Activated T-cell treated with anti-CD3 and anti-CD28 coated beads, Interleukin-2, amount 50 U/mL, for 4 hours (primary cell): ENCODE data around the gene ARPIN. TPM values are rescaled to one million over a fixed set of nuclear protein-coding genes. Genes with fewer than 3 reads are reported as not detected.
A peak's percentile ranks its signal among the peaks of the same experiment; 100 is the strongest.

Source experiments
- ATAC-seq, 2 donors: fragments of 200-7000 bp; cut with Tn5 transposase; one replicate each; pipeline ENCODE4 v1.10.0; 2021
- DNase-seq: peaks from one replicate; pipeline ENCODE4 v3.0.0-alpha.2; 2020
- H3K27me3 Mint-ChIP-seq: one replicate; pipeline ENCODE4 v1.8.0; 2021; ENCODE audit warnings: low read depth, mixed read lengths
- H3K36me3 Mint-ChIP-seq: one replicate; pipeline ENCODE4 v1.8.0; 2022; ENCODE audit warnings: mixed read lengths; ENCODE audit not compliant: insufficient read depth
- H3K4me1 Mint-ChIP-seq: one replicate; pipeline ENCODE4 v1.8.0; 2021; ENCODE audit warnings: low read depth, mixed read lengths
- H3K4me3 Mint-ChIP-seq: one replicate; pipeline ENCODE4 v1.8.0; 2021; ENCODE audit warnings: mild to moderate bottlenecking, moderate library complexity, mixed read lengths
- H3K9me3 Mint-ChIP-seq: one replicate; pipeline ENCODE4 v1.8.0; 2021; ENCODE audit warnings: mixed read lengths
- total RNA-seq, 3 donors: library from RNA; stranded (reverse); gene quantifications; one replicate each; pipeline ENCODE4 v1.2.1, GENCODE V29; 2021

The ARPIN gene
- total RNA-seq, 3 donors from 2014 or later, result 0.05 to 0.13 TPM; not detected in 1

- DNase-seq, result no peak
- no peak overlapping the region for H3K4me3 Mint-ChIP-seq
- no peaks in the 10 kb centered on the region for H3K36me3 Mint-ChIP-seq
- H3K9me3 Mint-ChIP-seq, result no peaks in the 10 kb centered on the region
- no peak for ATAC-seq
- H3K27me3 Mint-ChIP-seq, result peaks cover under 1% of the 10 kb centered on the region
- H3K4me1 Mint-ChIP-seq, result peaks cover 14% of the 10 kb centered on the region
These were observed 20.1 kb upstream of the ARPIN start for GRCh38 chr15:89932880-89933279.

GRCh38 chr15:89928421-89928820 is 15.7 kb upstream of the ARPIN start:
- Mint-ChIP-seq H3K4me3 (no peak overlapping the region), H3K9me3 (no peaks in the 10 kb centered on the region), H3K27me3 (peaks cover 3% of the 10 kb centered on the region), H3K4me1 (no peaks in the 10 kb centered on the region), H3K36me3 (no peaks in the 10 kb centered on the region)
- ATAC-seq (no peak), DNase-seq (no peak)

DNA sequence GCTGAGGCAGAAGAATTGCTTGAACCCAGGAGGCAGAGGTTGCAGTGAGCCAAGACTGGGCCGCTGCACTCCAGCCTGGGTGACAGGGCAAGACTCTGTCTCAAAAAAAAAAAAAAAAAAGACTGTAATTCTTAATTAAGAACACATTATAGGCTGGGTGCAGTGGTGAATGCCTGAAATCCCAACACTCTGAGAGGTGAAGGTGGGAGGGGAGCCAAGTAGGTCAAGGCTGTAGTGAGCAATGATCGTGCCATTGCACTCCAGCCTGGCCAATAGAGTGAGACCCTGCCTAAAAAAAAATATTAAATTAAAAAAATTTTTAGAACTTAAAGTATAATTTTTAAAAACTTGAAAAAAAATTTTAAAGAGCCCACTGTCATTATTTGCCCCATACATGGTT is 13.4 kb upstream of the ARPIN start:
- DNase-seq, result no peak
- Mint-ChIP-seq H3K4me1 (no peaks in the 10 kb centered on the region), H3K36me3 (no peaks in the 10 kb centered on the region), H3K27me3 (peaks cover 3% of the 10 kb centered on the region), H3K4me3 (no peak overlapping the region), H3K9me3 (no peaks in the 10 kb centered on the region)
- ATAC-seq, result no peak

GRCh38 chr15:89917442-89918101 is 4.8 kb upstream of the ARPIN start:
- Mint-ChIP-seq H3K9me3 (no peaks in the 10 kb centered on the region), H3K27me3 (peaks cover 15% of the 10 kb centered on the region), H3K36me3 (no peaks in the 10 kb centered on the region), H3K4me3 (no peak overlapping the region), H3K4me1 (no peaks in the 10 kb centered on the region)
- no peak for ATAC-seq
- DNase-seq, result no peak

GRCh38 chr15:89916660-89917059 is 3.9 kb upstream of the ARPIN start:
- Mint-ChIP-seq H3K4me3 (no peak overlapping the region), H3K27me3 (peaks cover 21% of the 10 kb centered on the region), H3K9me3 (no peaks in the 10 kb centered on the region), H3K4me1 (no peaks in the 10 kb centered on the region), H3K36me3 (no peaks in the 10 kb centered on the region)
- DNase-seq (no peak), ATAC-seq (no peak)

- no peak for ATAC-seq
- H3K4me1 Mint-ChIP-seq, result no peaks in the 10 kb centered on the region
- H3K36me3 Mint-ChIP-seq, result no peaks in the 10 kb centered on the region
- DNase-seq, result no peak
- peaks cover 23% of the 10 kb centered on the region for H3K27me3 Mint-ChIP-seq
- H3K9me3 Mint-ChIP-seq, result no peaks in the 10 kb centered on the region
- no peak overlapping the region for H3K4me3 Mint-ChIP-seq
These were observed 543 bp downstream of the ARPIN start for GRCh38 chr15:89912145-89912673.

GRCh38 chr15:89910891-89911626 is 1.7 kb downstream of the ARPIN start:
- Mint-ChIP-seq H3K27me3 (peaks cover 21% of the 10 kb centered on the region), H3K4me3 (no peak overlapping the region), H3K36me3 (no peaks in the 10 kb centered on the region), H3K4me1 (no peaks in the 10 kb centered on the region), H3K9me3 (no peaks in the 10 kb centered on the region)
- no peak for ATAC-seq
- DNase-seq, result no peak

GRCh38 chr15:89909611-89910010 is 3.1 kb downstream of the ARPIN start:
- H3K4me1 Mint-ChIP-seq, result no peaks in the 10 kb centered on the region
- no peak for ATAC-seq
- DNase-seq, result no peak
- no peak overlapping the region for H3K4me3 Mint-ChIP-seq
- H3K9me3 Mint-ChIP-seq, result no peaks in the 10 kb centered on the region
- H3K36me3 Mint-ChIP-seq, result no peaks in the 10 kb centered on the region
- H3K27me3 Mint-ChIP-seq, result peaks cover 17% of the 10 kb centered on the region

DNA sequence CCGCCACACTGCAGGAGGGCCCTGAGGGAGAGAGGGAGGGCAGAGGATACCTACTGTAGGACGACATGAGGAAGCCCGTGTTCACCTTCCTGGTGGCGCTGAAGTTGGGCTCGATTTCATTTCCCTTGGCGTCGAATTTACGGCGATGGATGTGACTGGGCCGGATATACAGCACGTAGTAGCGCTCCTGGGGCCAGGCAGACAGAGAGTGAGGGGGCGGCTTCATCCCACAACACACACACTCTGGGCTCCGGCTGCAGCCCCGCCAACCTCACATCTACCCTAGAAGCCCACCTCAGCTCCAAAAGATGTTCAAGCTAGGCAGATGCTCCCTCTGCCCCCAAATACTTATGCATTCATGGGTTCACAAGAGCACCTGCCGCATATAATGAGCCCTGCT is 4.5 kb downstream of the ARPIN start:
- ATAC-seq (no peak), DNase-seq (no peak)
- Mint-ChIP-seq H3K36me3 (no peaks in the 10 kb centered on the region), H3K4me1 (no peaks in the 10 kb centered on the region), H3K9me3 (no peaks in the 10 kb centered on the region), H3K27me3 (peaks cover 12% of the 10 kb centered on the region), H3K4me3 (no peak overlapping the region)

DNA sequence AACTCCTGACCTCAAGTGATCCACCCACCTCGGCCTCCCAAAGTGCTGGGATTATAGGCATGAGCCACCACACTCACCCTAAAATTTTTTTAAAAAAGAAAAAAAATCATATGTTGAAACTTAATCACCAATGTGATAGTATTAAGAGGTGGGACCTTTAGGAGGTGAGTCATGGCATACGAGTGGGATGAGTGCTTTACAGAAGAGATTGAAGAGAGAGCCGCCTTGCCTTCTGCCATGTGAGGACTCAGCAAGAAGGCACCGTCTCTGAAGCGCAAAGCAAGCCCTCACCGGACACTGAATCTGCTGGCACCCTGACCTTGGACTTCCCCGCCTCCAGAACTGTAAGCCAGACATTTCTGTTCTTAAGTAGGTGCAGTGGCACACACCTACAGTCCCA is 5.5 kb downstream of the ARPIN start:
- DNase-seq (no peak), ATAC-seq (peak; percentile 46 to 52)
- Mint-ChIP-seq H3K4me1 (no peaks in the 10 kb centered on the region), H3K36me3 (no peaks in the 10 kb centered on the region), H3K9me3 (no peaks in the 10 kb centered on the region), H3K27me3 (peaks cover 8% of the 10 kb centered on the region), H3K4me3 (no peak overlapping the region)

GRCh38 chr15:89905846-89906378 is 6.8 kb downstream of the ARPIN start:
- DNase-seq, result no peak
- H3K4me3 Mint-ChIP-seq, result no peak overlapping the region
- H3K9me3 Mint-ChIP-seq, result no peaks in the 10 kb centered on the region
- no peaks in the 10 kb centered on the region for H3K4me1 Mint-ChIP-seq
- H3K27me3 Mint-ChIP-seq, result no peaks in the 10 kb centered on the region
- ATAC-seq, result no peak
- no peaks in the 10 kb centered on the region for H3K36me3 Mint-ChIP-seq

DNA sequence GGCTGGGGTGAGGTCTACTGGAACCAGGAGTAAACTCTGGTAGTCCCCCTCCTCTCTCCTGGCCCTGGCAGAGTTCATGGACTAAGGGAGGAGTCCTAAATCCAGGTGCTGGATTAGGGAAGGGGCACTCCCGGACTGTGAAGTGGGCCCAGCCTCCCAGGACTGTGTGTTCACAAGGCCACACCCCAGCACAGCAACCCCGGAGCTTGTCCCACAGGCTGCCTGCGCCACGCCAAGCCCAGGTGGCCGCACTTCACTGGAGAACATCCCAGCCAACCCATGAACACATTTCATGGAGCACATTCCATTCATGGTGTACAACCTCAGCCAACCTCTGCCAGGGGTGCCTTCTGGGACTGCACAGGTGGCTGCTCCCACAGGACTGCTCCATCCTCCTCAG is 8.2 kb downstream of the ARPIN start:
- H3K4me1 Mint-ChIP-seq, result no peaks in the 10 kb centered on the region
- no peak overlapping the region for H3K4me3 Mint-ChIP-seq
- no peaks in the 10 kb centered on the region for H3K36me3 Mint-ChIP-seq
- ATAC-seq (no peak), DNase-seq (no peak)
- H3K9me3 Mint-ChIP-seq, result no peaks in the 10 kb centered on the region
- H3K27me3 Mint-ChIP-seq, result no peaks in the 10 kb centered on the region

DNA sequence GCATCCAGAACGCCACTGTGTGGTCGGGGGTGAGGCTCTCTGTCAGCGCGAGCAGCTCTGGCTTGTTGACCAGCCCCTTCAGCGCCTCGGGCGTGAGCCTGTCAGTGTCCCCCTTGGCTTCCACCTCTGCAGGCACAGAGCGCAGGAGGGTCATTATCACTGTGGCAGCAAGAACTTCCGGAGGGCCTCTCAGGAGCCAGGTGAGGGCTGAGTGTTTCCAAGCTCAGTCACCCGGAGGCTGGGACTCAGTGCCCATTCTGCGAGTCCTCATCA is 9.0 kb downstream of the ARPIN start:
- ATAC-seq, result no peak
- no peaks in the 10 kb centered on the region for H3K4me1 Mint-ChIP-seq
- H3K9me3 Mint-ChIP-seq, result no peaks in the 10 kb centered on the region
- H3K4me3 Mint-ChIP-seq, result no peak overlapping the region
- no peaks in the 10 kb centered on the region for H3K27me3 Mint-ChIP-seq
- no peaks in the 10 kb centered on the region for H3K36me3 Mint-ChIP-seq
- no peak for DNase-seq

DNA sequence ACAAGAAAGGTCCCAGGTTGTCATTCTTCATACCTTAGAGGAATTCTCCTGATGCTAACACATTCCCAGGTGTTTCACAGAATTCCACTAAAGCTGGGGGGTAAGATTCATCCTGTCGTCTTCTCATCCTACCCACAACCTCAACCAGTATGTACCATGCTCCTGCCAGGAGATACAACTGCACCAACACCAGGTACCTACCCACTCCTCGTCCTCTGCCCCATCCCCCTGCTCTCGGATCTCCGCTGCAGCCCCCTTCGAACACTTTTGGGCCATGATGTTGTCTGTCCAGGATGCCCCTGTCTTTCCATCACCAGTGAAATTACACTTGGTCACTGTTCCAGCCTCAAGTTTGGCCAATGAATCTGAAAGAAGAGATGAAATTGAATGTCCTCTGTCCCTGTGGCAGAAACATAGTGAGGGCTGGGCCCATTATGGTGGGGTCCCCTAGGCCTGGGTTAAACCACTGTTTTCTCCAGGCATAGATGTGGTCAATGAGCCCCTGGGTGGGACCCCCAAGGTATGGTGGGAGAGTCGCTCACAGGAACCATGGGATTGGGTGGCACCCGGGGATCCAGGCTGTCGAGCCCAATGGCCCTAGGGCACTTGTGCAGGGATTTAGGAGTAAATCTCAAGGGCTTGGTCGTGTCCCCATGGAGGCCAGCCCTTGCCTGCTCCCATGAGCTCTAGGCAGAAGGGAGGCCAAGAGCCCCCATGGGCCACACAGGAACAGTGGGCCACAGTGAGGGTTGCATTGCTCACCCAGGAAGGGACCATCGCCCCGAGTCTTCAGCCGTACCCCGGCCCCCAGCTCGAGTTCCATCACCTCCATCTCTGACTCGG is 9.5 kb downstream of the ARPIN start:
- no peak for DNase-seq
- H3K36me3 Mint-ChIP-seq, result no peaks in the 10 kb centered on the region
- H3K4me1 Mint-ChIP-seq, result no peaks in the 10 kb centered on the region
- H3K4me3 Mint-ChIP-seq, result no peak overlapping the region
- ATAC-seq, result no peak
- H3K9me3 Mint-ChIP-seq, result no peaks in the 10 kb centered on the region
- no peaks in the 10 kb centered on the region for H3K27me3 Mint-ChIP-seq
